Endometrial microvascular endothelial cells (primary cell): Measurements from ENCODE around the gene STAM. TPM values are rescaled to one million over a fixed set of nuclear protein-coding genes. Genes with fewer than 3 reads are reported as not detected.

Source experiments
- in situ Hi-C: cut with HindIII; loops from 2 replicates; pipeline ENCODE4 v1.10.0; 2017; ENCODE audit warnings: low sequenced_read_pairs, low pct_unique_long_range_greater_than_20kb; ENCODE audit errors: inconsistent ontology term
- total RNA-seq: library from RNA; depleted of rRNA; stranded (reverse); fragments of >200 nt; gene quantifications from one replicate; pipeline ENCODE4 v1.2.3, GENCODE V29; 2015; ENCODE audit errors: inconsistent ontology term

Gene STAM
- total RNA-seq, 1 donor from 2014 or later = 16.1 TPM

DNA sequence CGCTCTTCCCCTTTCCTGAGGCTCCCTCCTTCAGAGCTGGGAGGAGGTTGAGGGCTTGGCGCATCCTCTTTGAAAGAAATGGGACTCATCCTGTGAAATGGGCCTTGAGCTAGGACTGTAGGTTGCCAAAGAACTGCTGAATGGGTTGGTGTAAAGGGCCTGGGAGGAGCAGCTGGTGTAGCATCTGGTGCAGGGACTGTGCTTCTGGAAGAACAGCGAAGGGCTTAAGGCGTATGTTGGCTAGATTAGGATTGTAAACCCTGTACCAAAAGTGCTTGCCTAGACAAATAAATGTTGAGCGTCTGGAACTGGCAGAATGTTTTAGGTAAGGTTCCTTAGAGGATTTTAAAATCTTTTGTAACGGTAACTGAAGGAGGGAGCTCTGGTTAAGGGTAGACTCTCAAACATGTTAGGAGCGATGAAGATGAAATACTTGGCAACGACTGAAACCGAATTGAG is 563 bp downstream of the STAM start:
- in situ Hi-C loops = no loop called here

DNA sequence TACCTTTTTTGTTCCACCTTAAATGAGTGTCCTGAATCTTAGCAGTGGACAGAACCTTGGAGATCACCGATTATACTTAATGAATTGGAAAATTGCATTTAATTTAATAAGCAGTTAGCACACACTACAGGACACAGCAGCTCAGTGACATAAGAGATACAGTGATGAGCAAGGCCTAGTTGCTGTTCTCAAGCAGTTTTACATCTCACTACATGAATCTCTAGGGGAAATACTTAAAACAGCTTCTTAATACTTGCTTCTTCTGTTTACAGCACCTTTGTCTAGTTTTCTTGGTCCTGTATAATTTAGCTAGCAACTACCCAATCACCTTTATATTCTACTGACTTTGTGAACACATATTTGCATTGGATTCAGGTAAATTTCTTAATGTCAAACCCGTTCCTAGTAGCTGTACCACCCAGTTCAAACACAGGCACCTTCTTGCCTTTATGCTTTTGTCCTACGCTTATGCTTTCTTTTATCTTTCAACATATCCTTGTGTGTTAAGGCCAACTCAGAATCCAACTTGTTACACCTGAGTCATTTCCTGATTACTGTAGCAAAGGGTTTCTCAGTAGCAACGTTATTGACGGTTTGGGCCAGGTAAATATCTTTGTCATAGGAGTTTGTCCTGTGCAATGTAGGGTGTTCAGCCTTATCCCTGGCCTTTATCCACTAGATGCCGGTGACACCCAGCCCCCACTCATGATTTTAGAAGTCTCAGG is 1.8 kb downstream of the STAM start:
- in situ Hi-C loops = no loop called here

DNA sequence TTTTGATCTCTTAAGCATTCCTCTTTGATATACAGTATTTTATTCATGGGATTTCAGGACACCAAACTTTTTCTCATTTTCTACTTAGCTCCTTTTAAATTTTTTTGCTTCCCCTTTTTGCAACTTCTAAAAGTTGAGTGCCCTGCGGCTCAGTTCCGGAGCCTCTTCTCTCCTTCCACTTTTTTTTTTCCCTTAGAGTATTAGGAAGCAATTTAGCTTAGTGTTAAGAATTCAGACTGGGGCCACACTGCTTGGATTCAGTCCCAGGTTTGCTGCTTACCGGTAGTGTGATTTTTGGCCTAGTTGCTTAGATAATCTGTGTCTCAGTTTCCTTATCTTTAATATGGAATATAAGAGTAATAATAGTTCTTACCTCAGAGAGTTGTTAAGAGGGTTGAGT is 3.4 kb downstream of the STAM start:
- in situ Hi-C loops = no loop called here

DNA sequence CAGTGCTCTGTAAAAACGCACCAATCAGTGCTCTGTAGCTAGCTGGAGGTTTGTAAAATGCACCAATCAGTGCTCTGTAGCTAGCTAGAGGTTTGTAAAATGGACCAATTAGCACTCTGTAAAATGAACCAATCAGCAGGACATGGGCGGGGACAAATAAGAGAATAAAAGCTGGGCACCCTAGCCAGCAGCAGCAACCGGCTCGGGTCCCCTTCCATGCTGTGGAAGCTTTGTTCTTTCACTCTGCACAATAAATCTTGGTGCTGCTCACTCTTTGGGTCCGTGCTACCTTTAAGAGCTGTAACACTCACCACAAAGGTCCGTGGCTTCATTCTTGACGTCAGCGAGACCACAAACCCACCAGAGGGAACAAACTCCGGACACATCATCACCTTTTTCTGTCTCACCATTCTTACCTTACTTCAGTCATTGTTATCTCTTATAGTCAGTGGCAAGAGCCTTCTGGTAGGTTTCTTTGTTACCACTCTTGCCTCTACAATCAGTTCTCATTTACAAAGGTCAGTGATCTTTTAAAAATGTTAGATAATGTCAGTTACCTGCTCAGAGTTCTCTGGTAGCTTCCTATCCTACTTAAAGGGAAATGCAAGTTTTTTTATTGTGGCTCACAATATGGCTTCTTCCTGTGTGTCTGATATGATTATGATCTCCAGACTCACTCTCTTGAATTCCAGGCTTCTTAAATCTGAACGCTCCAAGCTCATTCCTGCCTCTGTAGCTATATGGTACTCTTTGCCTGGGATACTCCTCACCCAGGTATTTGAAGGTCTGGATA is 4.5 kb downstream of the STAM start:
- in situ Hi-C loops = no loop called here

DNA sequence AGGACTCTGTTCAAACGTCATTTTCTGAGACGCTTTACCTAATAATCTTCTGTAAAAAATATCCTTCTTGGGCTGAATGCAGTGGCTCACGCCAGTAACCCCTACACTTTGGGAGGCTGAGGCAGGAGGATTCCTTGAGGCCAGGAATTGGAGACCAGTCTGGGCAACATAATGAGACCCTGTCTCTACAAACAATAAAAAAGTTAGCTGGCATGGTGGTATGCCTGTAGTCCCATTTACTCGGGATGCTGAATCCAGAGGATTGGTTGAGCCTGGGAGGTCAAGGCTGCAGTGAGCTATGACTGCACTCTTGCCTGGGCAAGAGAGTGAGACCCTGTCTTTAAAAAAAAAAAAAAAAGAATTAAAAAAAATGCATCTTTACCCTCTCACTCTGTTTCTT is 5.1 kb downstream of the STAM start:
- in situ Hi-C loops = no loop called here

DNA sequence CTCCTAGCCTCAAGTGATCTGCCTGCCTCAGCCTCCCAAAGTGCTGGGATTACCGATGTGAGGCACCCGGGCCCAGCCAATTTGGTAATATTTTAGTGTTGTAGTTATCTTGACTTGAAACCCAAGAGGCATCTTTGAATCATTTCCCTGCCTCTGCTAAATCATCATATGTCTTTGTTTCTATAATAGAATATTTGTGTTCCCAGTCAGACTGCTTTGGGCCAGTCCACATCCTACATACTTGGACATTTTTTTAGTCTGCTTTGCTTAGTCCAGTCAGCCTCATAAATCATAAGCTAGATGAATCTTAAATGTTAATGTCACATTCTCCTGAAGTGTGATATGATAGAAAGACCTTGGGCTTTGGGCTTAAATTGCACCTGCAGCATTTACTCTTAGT is 5.9 kb downstream of the STAM start:
- in situ Hi-C loops = no loop called here

DNA sequence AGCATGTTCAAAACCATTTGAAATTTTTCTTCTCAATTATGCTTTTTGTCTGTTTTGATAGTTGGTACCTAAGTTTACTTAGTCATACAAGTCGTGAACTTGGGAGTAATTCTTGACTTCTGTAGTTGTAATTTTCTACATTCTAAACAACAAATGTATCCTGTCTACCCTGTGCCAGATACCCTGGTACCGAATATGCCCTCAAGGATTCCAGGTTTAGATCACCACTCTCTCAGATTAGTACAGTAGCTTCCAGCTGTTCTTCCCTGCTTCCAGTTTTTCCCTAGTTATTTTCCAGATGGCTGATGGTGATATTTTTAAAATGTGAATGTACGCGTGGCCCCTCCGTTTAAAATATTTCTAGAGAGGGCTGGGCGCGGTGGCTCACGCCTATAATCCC is 6.5 kb downstream of the STAM start:
- in situ Hi-C loops = no loop called here

DNA sequence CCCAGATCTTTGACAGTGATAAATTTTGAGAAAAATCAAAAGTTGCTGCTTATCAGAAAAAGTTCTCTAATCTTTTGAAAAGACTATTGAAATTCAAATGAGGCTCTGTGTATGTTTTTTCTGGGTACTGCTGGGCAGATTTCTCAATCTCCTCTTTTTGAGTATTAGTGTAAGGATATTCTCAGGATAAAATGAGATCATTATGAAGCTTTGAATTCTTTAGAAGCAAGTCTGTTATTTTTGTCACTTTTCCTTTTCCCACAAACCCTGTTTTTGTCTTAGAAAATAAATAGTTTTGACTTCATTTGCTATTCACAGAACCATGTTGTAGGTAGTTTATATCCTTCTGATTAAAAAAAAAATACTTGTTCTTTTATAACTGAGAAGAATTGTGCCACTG is 7.9 kb downstream of the STAM start:
- in situ Hi-C loops = no loop called here

DNA sequence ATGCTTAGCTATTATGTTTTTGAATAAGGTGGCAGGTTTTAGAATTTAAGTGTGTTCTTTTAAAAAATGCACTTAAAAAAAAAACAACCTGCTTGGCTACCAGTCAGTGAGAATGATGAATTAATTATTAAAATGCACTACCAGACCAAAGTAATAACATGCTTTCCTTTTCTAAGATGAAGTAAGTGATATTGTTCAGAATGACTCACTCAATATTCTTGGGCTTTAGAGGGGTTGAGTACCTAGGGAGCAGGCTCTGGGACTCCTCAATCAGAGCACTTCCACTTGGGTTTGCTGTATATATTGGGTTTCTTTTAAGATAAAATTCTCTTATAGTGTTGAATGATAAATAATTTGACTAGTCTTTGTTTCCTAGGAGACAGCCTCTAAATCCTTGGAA is 8.6 kb downstream of the STAM start:
- in situ Hi-C loops = no loop called here

DNA sequence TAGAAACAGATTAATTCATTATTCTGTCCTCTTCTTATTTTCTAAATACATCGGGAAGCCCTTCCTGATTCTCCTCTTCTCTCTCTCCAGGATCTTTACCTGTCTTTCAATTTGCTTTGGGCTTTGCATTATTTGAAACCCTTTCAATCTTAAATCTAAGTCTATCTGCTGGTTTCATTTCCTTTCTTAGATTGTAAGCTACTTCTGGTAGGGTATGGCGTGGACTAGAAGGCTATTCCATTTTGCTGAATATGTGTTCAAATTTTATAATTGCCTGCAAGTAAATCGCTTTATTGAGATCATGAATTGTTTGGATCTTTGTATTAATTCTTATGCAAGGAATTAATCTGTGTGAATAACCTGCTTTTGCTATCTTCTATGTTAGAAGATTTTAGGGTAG is 11.1 kb downstream of the STAM start:
- in situ Hi-C loops = no loop called here

DNA sequence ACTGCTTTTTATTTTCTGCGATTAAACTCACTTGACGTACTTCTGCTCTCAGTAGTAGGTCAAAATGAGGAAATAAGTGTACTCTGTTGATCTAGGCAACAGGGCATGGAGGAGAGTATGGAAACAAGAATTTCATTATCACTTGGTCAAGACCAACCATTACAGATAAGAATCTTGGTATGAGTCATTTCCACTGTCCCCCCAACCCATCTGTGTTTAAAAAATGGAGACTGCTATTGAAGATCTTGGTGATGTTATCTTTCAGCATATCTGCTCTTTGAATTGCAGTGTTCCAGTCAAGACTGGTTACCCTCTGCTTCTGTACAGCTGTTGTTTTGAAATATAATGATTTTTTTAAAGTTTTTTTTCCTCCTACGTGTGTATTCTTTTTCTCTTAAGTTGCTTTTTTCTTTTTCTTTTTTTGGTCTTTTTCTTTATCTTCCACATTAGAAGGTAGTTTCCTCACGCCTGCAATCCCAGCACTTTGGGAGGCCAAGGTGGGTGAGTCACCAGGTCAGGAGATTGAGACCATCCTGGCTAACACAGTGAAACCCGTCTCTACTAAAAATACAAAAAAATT is 11.7 kb downstream of the STAM start:
- in situ Hi-C loops = no loop called here

DNA sequence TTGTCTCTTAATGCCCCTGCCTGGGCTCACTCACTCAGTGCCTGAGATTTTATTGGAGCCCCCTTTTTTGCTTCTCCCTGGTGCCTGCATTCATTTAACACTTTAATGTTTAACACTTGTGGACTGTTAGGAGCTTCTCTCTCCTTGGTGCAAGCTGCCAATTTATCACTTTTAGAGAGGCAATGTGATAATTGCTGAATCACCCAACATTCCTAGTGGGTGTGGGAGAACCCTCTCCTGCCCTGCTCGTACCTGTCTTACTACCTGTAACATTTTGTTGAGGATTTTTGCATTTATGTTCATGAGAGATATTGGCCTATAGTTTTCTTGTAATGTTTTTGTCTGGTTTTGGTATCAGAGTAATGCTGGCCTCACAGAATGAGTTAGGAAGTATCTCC is 13.2 kb downstream of the STAM start:
- in situ Hi-C loops = no loop called here

DNA sequence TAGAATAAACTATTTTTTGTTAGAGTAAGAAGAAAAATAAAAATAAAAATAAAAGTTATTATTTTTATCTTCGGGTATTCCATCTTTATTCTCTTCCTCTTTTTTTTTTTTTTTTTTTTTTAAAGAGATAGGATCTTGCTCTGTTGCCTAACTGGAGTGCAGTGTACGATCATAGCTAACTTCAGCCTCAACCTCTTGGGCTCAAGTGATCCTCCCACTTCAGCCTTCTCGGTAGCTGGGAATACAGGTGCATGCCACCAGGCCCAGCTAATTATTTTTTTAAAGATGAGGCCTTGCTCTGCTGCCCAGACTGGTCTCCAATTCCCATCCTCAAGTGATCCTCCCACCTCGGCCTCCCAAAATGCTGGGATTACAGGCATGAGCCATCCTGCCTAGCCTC is 15.4 kb downstream of the STAM start:
- in situ Hi-C loops = no loop called here

DNA sequence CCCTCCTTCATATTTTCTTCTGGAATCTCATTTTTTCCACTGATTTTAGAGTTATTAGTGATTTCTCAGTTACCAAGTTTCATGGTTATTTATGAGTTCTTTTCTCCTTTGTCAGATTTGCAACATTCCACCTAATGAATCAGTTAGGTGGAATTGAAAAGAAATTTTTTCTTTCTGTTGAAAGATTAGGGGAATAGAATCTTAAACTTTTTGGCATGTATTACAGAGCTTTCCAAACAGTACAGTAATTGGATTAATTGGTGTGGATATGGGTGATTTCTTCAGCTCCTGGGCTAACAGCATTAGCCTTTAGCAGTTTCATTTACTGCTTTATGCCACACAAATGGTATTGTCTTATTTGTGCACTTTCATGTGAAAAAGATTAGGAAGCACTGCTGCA is 17.0 kb downstream of the STAM start:
- in situ Hi-C loops = no loop called here

DNA sequence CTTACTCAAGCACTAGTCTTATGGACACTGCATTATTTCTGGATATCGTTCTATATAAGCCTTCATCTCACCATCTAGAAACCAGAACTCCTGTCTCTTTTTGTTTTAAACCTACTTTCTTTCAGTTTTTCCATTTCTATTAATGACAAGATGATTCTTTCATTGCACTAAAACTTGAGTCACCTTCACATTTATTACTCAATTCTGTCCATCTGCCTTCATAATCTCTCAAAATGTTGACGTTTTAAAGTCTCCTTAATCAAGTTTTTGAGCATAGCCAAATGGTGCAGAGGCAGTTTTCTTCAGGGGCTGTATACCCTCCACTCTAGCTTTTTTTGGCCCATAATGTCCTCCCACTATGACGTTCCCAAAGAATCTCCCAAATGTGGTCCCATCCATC is 17.6 kb downstream of the STAM start:
- in situ Hi-C loops = no loop called here

DNA sequence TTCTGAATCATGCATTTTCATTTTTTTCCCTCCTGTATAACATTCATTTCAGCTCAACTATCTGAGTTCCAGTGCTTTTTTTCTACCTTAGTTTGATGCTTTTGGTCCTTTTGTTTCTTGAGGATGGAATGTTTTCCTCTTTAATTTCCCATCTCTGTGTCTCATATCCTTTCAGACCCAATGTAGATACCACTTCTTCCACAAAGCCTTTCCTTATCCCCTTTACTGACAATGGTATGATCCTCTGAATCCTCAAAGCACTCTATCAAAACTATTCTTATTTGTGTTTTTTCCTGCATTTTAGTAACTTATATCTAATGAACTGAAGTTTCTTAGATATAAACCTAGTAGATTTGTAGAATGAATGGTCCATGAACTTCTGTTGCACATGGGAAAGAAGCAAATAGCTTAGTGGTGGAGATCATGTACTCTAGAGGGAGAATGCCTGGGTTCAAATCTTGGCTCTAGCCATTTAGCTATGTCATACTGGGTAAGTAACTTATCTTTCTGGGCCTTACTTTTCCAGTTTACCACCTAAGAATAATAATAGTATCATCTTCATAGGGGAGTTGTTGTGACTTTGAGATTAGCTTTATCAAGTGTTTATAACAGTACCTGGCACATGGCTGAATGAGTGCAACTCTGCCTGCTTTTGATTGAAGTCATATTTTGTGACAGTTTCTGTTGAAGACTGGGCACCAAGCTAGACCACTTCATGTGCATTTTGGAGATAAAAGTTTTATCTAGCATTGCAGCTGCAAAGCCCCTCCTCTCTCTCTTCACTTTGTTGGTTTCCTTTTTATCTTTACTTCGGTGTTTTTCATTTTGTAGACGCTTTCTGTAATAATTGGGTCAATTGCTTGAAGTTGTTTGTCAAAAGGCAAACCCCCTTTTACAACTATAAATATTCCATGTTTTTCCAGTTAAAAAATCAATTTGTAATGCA is 18.5 kb downstream of the STAM start:
- in situ Hi-C loops = no loop called here

DNA sequence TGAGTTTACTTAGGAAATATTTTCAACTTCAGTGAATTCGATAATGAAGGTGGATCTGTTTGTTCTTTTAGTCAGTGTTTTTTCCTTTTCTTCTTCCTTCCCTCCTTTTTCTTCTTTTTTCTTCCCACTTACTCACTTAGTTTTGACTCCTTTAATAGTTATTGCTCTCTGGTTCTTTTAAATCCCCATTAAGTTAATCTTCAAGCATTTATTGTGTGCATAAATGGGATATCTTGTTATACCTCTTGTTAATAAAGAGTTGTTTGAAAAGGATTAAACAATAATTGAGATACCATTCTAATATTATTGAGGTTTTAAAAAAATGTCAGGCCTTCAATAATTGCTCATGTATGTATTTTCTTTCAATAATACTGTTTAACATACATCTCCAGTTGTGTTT is 19.5 kb downstream of the STAM start:
- in situ Hi-C loops = no loop called here

DNA sequence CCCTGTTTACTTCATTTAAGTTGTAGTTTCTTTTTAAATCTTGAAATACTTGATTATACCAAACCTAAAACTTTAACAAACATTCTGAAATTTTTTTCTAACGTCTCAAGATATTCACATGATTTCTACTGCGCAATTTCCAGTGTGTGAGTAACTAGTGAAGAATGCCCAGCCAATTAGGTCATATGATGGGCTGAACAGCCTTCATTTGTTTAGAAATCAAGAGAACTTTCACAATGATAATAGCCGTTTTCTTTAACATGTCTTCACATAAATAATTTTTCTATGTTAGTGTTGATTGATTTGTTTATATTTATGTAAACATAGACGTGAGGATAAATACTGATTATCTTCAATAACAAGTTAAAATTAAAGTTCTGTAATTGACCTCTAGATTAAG is 21.8 kb downstream of the STAM start:
- in situ Hi-C loops = no loop called here
